T-helper 17 cell (primary cell): ENCODE results near the gene ASB13. TPM values are rescaled to one million over a fixed set of nuclear protein-coding genes. Genes with fewer than 3 reads are reported as not detected.

ENCODE experiments used
- ATAC-seq: fragments of 150-1000 bp; cut with Tn5 transposase; 2 replicates; pipeline ENCODE4 v1.10.0; 2021; ENCODE audit warnings: mild to moderate bottlenecking, moderate library complexity
- DNase-seq, 3 donors: peaks; one replicate each; pipeline versions ENCODE4 v3.0.0 to v3.0.0-alpha.2; 2020 to 2021
- H3K9me3 ChIP-seq: one replicate; pipeline ENCODE4 v1.7.0; 2013; ENCODE audit warnings: low read length, mild to moderate bottlenecking; ENCODE audit not compliant: control insufficient read depth, poor library complexity, severe bottlenecking
- H3K27ac Mint-ChIP-seq: one replicate; pipeline ENCODE4 v1.8.0; 2022; ENCODE audit warnings: mild to moderate bottlenecking, moderate library complexity, mixed read lengths
- H3K27me3 Mint-ChIP-seq: one replicate; pipeline ENCODE4 v1.8.0; 2022; ENCODE audit warnings: mixed read lengths
- H3K36me3 Mint-ChIP-seq: one replicate; pipeline ENCODE4 v1.8.0; 2022; ENCODE audit warnings: low read depth, mixed read lengths
- H3K4me1 Mint-ChIP-seq: one replicate; pipeline ENCODE4 v1.8.0; 2022; ENCODE audit warnings: mild to moderate bottlenecking, mixed read lengths
- H3K4me3 Mint-ChIP-seq: one replicate; pipeline ENCODE4 v1.8.0; 2022; ENCODE audit warnings: mild to moderate bottlenecking, moderate library complexity, mixed read lengths
- total RNA-seq, 4 donors: library from RNA in 2 of 4; stranded (reverse) in 2 of 4; gene quantifications; one replicate each; pipeline ENCODE4 v1.2.3 and lab custom pipeline; 2022 to 2026

Gene ASB13
- total RNA-seq (10 to 100 TPM in 1 of 2 donors, 1 to 10 TPM in 1; 6.0 to 11.6 TPM), total RNA-seq (lab: John Stamatoyannopoulos, UW) (11.5 to 15.2 reads per million in 2 donors)

- Mint-ChIP-seq H3K27me3 (no peaks in the 10 kb centered on the region), H3K27ac (no peak within 1 kb of the TSS), H3K4me1 (peaks cover 21% of the 10 kb centered on the region), H3K4me3 (peak within 1 kb of the TSS; percentile 94), H3K36me3 (no peaks in the 10 kb centered on the region)
- DNase-seq (peak in 2 of 3 donors; percentile 14 to 24), ATAC-seq (peak; percentile 90)
- H3K9me3 ChIP-seq, result no peaks in the 10 kb centered on the region
These were observed at the start of gene ASB13 for GRCh38 chr10:5666008-5666840. ASB13 (minus strand) TSS chr10:5666595; CDS start chr10:5666551, 44 bp downstream.

- H3K9me3 ChIP-seq, result no peaks in the 10 kb centered on the region
- Mint-ChIP-seq H3K4me3 (peak overlapping the region; percentile 68), H3K27me3 (no peaks in the 10 kb centered on the region), H3K4me1 (peaks cover 42% of the 10 kb centered on the region), H3K27ac (peak overlapping the region; percentile 89), H3K36me3 (no peaks in the 10 kb centered on the region)
- no peak for DNase-seq
- peak; percentile 56 for ATAC-seq
These were observed 45.2 kb upstream of the ASB13 start for GRCh38 chr10:5711642-5712041.

GRCh38 chr10:5710859-5711258 is 44.5 kb upstream of the ASB13 start:
- Mint-ChIP-seq H3K27me3 (no peaks in the 10 kb centered on the region), H3K27ac (peak overlapping the region; percentile 89), H3K4me3 (peak overlapping the region; percentile 68), H3K4me1 (peaks cover 42% of the 10 kb centered on the region), H3K36me3 (no peaks in the 10 kb centered on the region)
- no peak for DNase-seq
- peak; percentile 41 for ATAC-seq
- no peaks in the 10 kb centered on the region for H3K9me3 ChIP-seq

DNA sequence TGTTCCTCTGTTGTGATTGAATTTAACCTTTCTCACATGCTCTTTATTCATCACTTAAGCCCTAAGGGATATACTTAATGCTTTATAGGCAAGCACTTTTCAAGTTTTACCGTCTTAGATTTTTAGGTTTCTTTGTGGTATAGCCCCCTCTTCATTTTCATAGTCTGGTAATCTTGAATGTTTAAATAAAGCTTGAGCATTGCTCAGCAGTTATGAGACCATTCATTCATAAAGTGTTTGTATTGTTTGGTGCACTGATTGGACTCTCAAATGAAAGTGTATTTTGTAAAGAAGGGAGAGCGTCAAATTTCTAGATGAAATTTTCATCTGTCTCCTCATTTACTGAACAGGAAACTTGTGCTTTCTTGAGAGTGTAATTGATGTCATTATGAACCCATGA is 43.5 kb upstream of the ASB13 start:
- H3K36me3 Mint-ChIP-seq, result no peaks in the 10 kb centered on the region
- ATAC-seq (no peak), DNase-seq (no peak)
- no peaks in the 10 kb centered on the region for H3K27me3 Mint-ChIP-seq
- H3K9me3 ChIP-seq, result no peaks in the 10 kb centered on the region
- peak overlapping the region; percentile 72 for H3K4me3 Mint-ChIP-seq
- peaks cover 41% of the 10 kb centered on the region for H3K4me1 Mint-ChIP-seq
- H3K27ac Mint-ChIP-seq, result peak overlapping the region; percentile 89

GRCh38 chr10:5708356-5708755 is 42.0 kb upstream of the ASB13 start:
- no peaks in the 10 kb centered on the region for H3K9me3 ChIP-seq
- ATAC-seq, result no peak
- peaks cover 40% of the 10 kb centered on the region for H3K4me1 Mint-ChIP-seq
- no peaks in the 10 kb centered on the region for H3K36me3 Mint-ChIP-seq
- peak overlapping the region; percentile 39 for H3K27ac Mint-ChIP-seq
- DNase-seq, result no peak
- H3K27me3 Mint-ChIP-seq, result no peaks in the 10 kb centered on the region
- no peak overlapping the region for H3K4me3 Mint-ChIP-seq

- no peak for ATAC-seq
- no peaks in the 10 kb centered on the region for H3K9me3 ChIP-seq
- Mint-ChIP-seq H3K27ac (no peak overlapping the region), H3K27me3 (no peaks in the 10 kb centered on the region), H3K4me1 (peaks cover 28% of the 10 kb centered on the region), H3K36me3 (no peaks in the 10 kb centered on the region), H3K4me3 (no peak overlapping the region)
- DNase-seq, result no peak
These were observed 31.7 kb upstream of the ASB13 start for GRCh38 chr10:5698062-5698461.

- peaks cover 34% of the 10 kb centered on the region for H3K4me1 Mint-ChIP-seq
These were observed 30.9 kb upstream of the ASB13 start for GRCh38 chr10:5697342-5697741.

DNA sequence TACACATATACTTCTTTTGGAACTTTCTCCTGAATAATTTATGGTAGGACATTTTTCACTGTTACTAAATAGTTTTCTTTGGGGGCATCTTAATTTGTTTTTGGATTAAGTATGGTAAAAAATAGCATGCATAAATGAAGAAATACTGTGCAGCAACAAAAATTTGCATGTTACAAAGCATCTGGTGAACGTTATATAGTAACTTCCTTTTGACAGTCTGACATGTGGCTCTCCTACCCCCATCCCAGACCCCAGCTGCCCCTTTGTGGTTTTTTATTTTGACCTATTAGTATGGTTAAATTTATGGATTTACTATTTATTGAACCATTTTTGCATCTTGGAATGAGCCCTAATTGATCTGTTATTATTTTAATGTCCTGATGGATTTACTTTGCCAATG is 28.2 kb upstream of the ASB13 start:
- ATAC-seq (no peak), DNase-seq (no peak)
- Mint-ChIP-seq H3K36me3 (no peaks in the 10 kb centered on the region), H3K4me1 (peaks cover 39% of the 10 kb centered on the region), H3K4me3 (no peak overlapping the region), H3K27me3 (no peaks in the 10 kb centered on the region), H3K27ac (peak overlapping the region; percentile 91)
- H3K9me3 ChIP-seq, result no peaks in the 10 kb centered on the region

More at GRCh38 chr10:5697342-5697741, 30.9 kb upstream of the ASB13 start:
- H3K4me3 Mint-ChIP-seq, result no peak overlapping the region
- ATAC-seq (no peak), DNase-seq (no peak)
- no peaks in the 10 kb centered on the region for H3K9me3 ChIP-seq
- no peaks in the 10 kb centered on the region for H3K36me3 Mint-ChIP-seq
- no peaks in the 10 kb centered on the region for H3K27me3 Mint-ChIP-seq
- no peak overlapping the region for H3K27ac Mint-ChIP-seq

- no peaks in the 10 kb centered on the region for H3K36me3 Mint-ChIP-seq
- H3K27ac Mint-ChIP-seq, result peak overlapping the region; percentile 91
- H3K4me1 Mint-ChIP-seq, result peaks cover 39% of the 10 kb centered on the region
- no peaks in the 10 kb centered on the region for H3K27me3 Mint-ChIP-seq
- no peaks in the 10 kb centered on the region for H3K9me3 ChIP-seq
- ATAC-seq, result peak; percentile 95
- H3K4me3 Mint-ChIP-seq, result peak overlapping the region; percentile 91
- peak; percentile 53 to 62 (median 53) for DNase-seq
These were observed 26.3 kb upstream of the ASB13 start for GRCh38 chr10:5692461-5693358.

DNA sequence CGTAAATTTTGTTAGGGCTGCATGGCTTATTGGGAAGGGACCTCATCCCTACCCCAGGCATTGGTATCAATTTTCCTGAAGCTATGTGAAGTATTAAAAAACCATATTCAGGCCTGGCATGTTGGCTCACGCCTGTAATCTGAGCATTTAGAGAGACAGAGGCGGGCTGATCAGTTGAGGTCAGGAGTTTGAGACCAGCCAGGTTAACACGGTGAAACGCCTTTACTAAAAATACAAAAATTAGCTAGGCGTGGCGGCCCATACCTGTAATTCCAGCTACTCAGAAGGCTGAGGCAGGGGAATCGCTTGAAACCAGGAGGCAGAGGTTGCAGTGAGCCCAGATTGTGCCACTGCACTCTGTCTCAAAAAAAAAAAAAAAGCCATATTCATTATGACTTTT is 25.4 kb upstream of the ASB13 start:
- Mint-ChIP-seq H3K4me1 (peaks cover 32% of the 10 kb centered on the region), H3K36me3 (no peaks in the 10 kb centered on the region)

DNA sequence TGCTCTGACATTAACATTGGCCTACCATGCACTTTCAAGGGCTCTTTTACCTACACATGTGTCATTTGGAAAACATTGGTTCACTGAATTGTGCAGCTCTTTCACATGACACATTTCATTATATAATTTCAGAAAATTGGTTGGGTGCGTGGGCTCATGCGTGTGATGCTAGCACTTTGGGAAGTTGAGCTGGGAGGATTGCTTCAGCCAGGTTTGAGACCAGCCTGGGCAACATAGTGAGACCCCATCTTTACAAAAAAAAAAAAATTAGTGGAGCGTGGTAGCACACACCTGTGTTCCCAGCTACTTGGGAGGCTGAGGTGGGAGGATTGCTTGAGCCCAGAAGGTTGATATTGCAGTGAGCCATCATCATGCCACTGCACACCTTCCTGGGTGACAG is 22.2 kb upstream of the ASB13 start:
- ATAC-seq, result no peak
- Mint-ChIP-seq H3K4me3 (no peak overlapping the region), H3K4me1 (peaks cover 39% of the 10 kb centered on the region), H3K36me3 (peaks cover 2% of the 10 kb centered on the region), H3K27me3 (no peaks in the 10 kb centered on the region), H3K27ac (peak overlapping the region; percentile 29)
- DNase-seq, result no peak
- no peaks in the 10 kb centered on the region for H3K9me3 ChIP-seq

More for the DNA sequence above, 25.4 kb upstream of the ASB13 start:
- Mint-ChIP-seq H3K27ac (no peak overlapping the region), H3K4me3 (peak overlapping the region; percentile 33), H3K27me3 (no peaks in the 10 kb centered on the region)
- no peak for ATAC-seq
- no peaks in the 10 kb centered on the region for H3K9me3 ChIP-seq
- DNase-seq, result no peak

GRCh38 chr10:5685764-5686240 is 19.4 kb upstream of the ASB13 start:
- no peaks in the 10 kb centered on the region for H3K27me3 Mint-ChIP-seq
- ATAC-seq (peak; percentile 12), DNase-seq (no peak)
- H3K27ac Mint-ChIP-seq, result peak overlapping the region; percentile 96
- H3K4me3 Mint-ChIP-seq, result peak overlapping the region; percentile 97
- H3K36me3 Mint-ChIP-seq, result peaks cover 2% of the 10 kb centered on the region
- H3K4me1 Mint-ChIP-seq, result peaks cover 32% of the 10 kb centered on the region
- no peaks in the 10 kb centered on the region for H3K9me3 ChIP-seq
